HepG2 (cell line): ENCODE results near the gene BET1L. TPM values are rescaled to one million over a fixed set of nuclear protein-coding genes. Genes with fewer than 3 reads are reported as not detected.

Experiments used
- ATAC-seq: fragments of 200-7000 bp; cut with Tn5 transposase; 3 replicates; pipeline ENCODE4 v1.9.1; 2020; ENCODE audit warnings: mild to moderate bottlenecking, moderate library complexity
- BruUV-seq: library from RNA; stranded (reverse); fragments of 400-500 nt; replicated peaks from 2 replicates; lab custom pipeline; 2021; lab: Mats Ljungman, UMichigan
- CTCF ChIA-PET: fragments of 300-600 bp; formaldehyde crosslinking; extraction: SDS; loops from one replicate; lab custom pipeline; 2021; ENCODE audit warnings: low total read pairs, inconsistent platforms, low intra/inter-chr PET ratio; lab: Yijun Ruan, JAX
- POLR2A ChIA-PET: fragments of 350-600 bp; sonication (Branson Sonifier 250); formaldehyde crosslinking; loops from one replicate; lab custom pipeline; 2020; ENCODE audit warnings: antibody characterized with exemption, inconsistent platforms; lab: Yijun Ruan, JAX
- DNase-seq: peaks from one replicate; pipeline ENCODE4 v3.0.0-alpha.2; 2015; ENCODE audit warnings: low spot score
- FAIRE-seq: peaks from 3 replicates; lab custom pipeline; 2011; peaks lifted over from hg19 to GRCh38; lab: Jason Lieb, UNC
- H2AFZ ChIP-seq: one replicate; pipeline ENCODE4 v1.6.1; 2011; ENCODE audit warnings: low read length, inconsistent platforms
- H3K27ac ChIP-seq: fragments of 300-600 bp; 3 replicates; pipeline ENCODE4 v1.8.0; 2011; ENCODE audit warnings: mixed run types, mild to moderate bottlenecking, mixed read lengths, low read length, inconsistent platforms; ENCODE audit not compliant: insufficient read depth; ENCODE audit errors: extremely low read length
- H3K27me3 ChIP-seq, 2 experiments: fragments of 200-600 bp in 1 of 2; 2 replicates in 1 of 2; 3 replicates in 1 of 2; pipeline versions ENCODE4 v1.6.0 to v1.8.0; 2011; ENCODE audit warnings: low read length in 2 of 2, mild to moderate bottlenecking in 2 of 2, moderate library complexity in 2 of 2, inconsistent platforms in 1 of 2; ENCODE audit not compliant: insufficient read depth in 2 of 2, control insufficient read depth in 1 of 2
- H3K36me3 ChIP-seq, 2 experiments: fragments of 200-600 bp in 1 of 2; replicated peaks in 1 of 2; 2 replicates in 1 of 2; 3 replicates in 1 of 2; pipeline versions ENCODE4 v1.5.1 to v1.8.0; 2011; ENCODE audit warnings: low read length in 2 of 2, inconsistent platforms in 1 of 2; ENCODE audit not compliant: insufficient read depth in 2 of 2, control insufficient read depth in 1 of 2
- H3K4me1 ChIP-seq: 2 replicates; pipeline ENCODE4 v1.5.1; 2012; ENCODE audit warnings: low read length, inconsistent platforms; ENCODE audit not compliant: insufficient read depth
- H3K4me2 ChIP-seq: 2 replicates; pipeline ENCODE4 v1.6.0; 2011; ENCODE audit warnings: low read depth, low read length, inconsistent platforms
- H3K4me3 ChIP-seq, 3 experiments: fragments of 200-600 bp in 1 of 3; sonication (generic), shearing (Covaris generic) in 1 of 3; replicated peaks in 1 of 3; 2 replicates each; pipeline ENCODE4 v1.5.1; 2011 to 2016; ENCODE audit warnings: low read length in 3 of 3, inconsistent platforms in 2 of 3, low read depth in 2 of 3, mild to moderate bottlenecking in 2 of 3, control low read depth in 1 of 3, mixed read lengths in 1 of 3; ENCODE audit not compliant: insufficient read depth in 1 of 3
- H3K79me2 ChIP-seq: one replicate; pipeline ENCODE4 v1.6.1; 2011; ENCODE audit warnings: low read length, inconsistent platforms; ENCODE audit not compliant: insufficient read depth
- H3K9ac ChIP-seq: 2 replicates; pipeline ENCODE4 v1.6.0; 2011; ENCODE audit warnings: mild to moderate bottlenecking, low read depth, low read length, inconsistent platforms; ENCODE audit not compliant: insufficient read depth
- H3K9me3 ChIP-seq: 2 replicates; pipeline ENCODE4 v1.5.1; 2012; ENCODE audit warnings: mild to moderate bottlenecking, low read length
- H4K20me1 ChIP-seq: 2 replicates; pipeline ENCODE4 v1.6.0; 2011; ENCODE audit warnings: inconsistent platforms, mild to moderate bottlenecking, low read length, moderate library complexity; ENCODE audit not compliant: insufficient read depth
- ETV5 ChIP-seq: IDR thresholded peaks from 2 replicates; pipeline ENCODE4 v1.6.1; 2018; ENCODE audit warnings: missing biosample characterization, missing genetic modification reagents, inconsistent platforms, borderline replicate concordance
- FOSL1 ChIP-seq: sonication (generic); formaldehyde crosslinking; IDR thresholded peaks from 2 replicates; pipeline ENCODE4 v1.9.0; 2021; ENCODE audit warnings: missing genetic modification reagents, borderline replicate concordance
- FUBP1 ChIP-seq: sonication (generic); formaldehyde crosslinking; IDR thresholded peaks from 2 replicates; pipeline ENCODE4 v1.5.1; 2020; ENCODE audit warnings: missing genetic modification reagents, mild to moderate bottlenecking, borderline replicate concordance
- JUN ChIP-seq: sonication (generic); formaldehyde crosslinking; IDR thresholded peaks from 2 replicates; pipeline ENCODE4 v1.4.0; 2020; ENCODE audit warnings: mild to moderate bottlenecking, missing genetic modification reagents
- MXI1 ChIP-seq: IDR thresholded peaks from 3 replicates; pipeline ENCODE4 v1.6.1; 2012; ENCODE audit warnings: low read depth, low read length, inconsistent platforms, borderline replicate concordance
- NFE2L1 ChIP-seq: sonication (generic); formaldehyde crosslinking; IDR thresholded peaks from 2 replicates; pipeline ENCODE4 v1.4.0; 2020; ENCODE audit warnings: missing genetic modification reagents, mild to moderate bottlenecking, borderline replicate concordance
- PRDM15 ChIP-seq: sonication (generic); formaldehyde crosslinking; IDR thresholded peaks from 2 replicates; pipeline ENCODE4 v1.4.0; 2020; ENCODE audit warnings: missing genetic modification reagents
- SMAD9 ChIP-seq: sonication (generic); formaldehyde crosslinking; IDR thresholded peaks from 2 replicates; pipeline ENCODE4 v1.5.1; 2020; ENCODE audit warnings: mild to moderate bottlenecking, missing genetic modification reagents
- SRSF9 ChIP-seq: fragments of 200-400 bp; formaldehyde crosslinking; IDR thresholded peaks from 2 replicates; pipeline ENCODE4 v1.6.1; 2018; ENCODE audit warnings: borderline replicate concordance, mild to moderate bottlenecking, low read depth, low read length; ENCODE audit not compliant: insufficient read depth, poor library complexity, severe bottlenecking
- ZKSCAN1 ChIP-seq: fragments of 150-350 bp; IDR thresholded peaks from 2 replicates; pipeline ENCODE4 v1.6.1; 2014; ENCODE audit warnings: low read length
- ZNF234 ChIP-seq: sonication (generic); formaldehyde crosslinking; conservative IDR thresholded peaks from 2 replicates; pipeline ENCODE4 v1.5.1; 2020; ENCODE audit warnings: mild to moderate bottlenecking, missing genetic modification reagents
- ZNF512 ChIP-seq: sonication (generic); formaldehyde crosslinking; IDR thresholded peaks from 2 replicates; pipeline ENCODE4 v1.4.0; 2020; ENCODE audit warnings: mild to moderate bottlenecking, missing genetic modification reagents
- ZNF556 ChIP-seq: sonication (generic); formaldehyde crosslinking; IDR thresholded peaks from 2 replicates; pipeline ENCODE4 v1.4.0; 2020; ENCODE audit warnings: mild to moderate bottlenecking, missing genetic modification reagents, borderline replicate concordance
- ZSCAN12 ChIP-seq: sonication (generic); formaldehyde crosslinking; IDR thresholded peaks from 2 replicates; pipeline ENCODE4 v1.9.0; 2021; ENCODE audit warnings: mild to moderate bottlenecking, missing genetic modification reagents
- ZSCAN5A ChIP-seq: sonication (generic); formaldehyde crosslinking; IDR thresholded peaks from 2 replicates; pipeline ENCODE4 v1.8.0; 2022; ENCODE audit warnings: mild to moderate bottlenecking, missing genetic modification reagents, borderline replicate concordance
- WGBS: methylation state at CpG from one replicate; pipeline ENCODE4 v1.1.6; 2017; ENCODE audit warnings: low lambda C conversion rate; 5-methylcytosine and 5-hydroxymethylcytosine counted together
- in situ Hi-C: cut with HindIII; loops from 2 replicates; pipeline ENCODE4 v1.10.0; 2017; ENCODE audit warnings: low pct_unique_long_range_greater_than_20kb; ENCODE audit not compliant: extremely low pct_ligation_motif_present
- intact Hi-C: fragments of 100-400 bp; cut with micrococcal nuclease; formaldehyde crosslinking; loops from one replicate; pipeline ENCODE4 v1.10.0; 2022; ENCODE audit not compliant: unreplicated experiment
- polyA plus RNA-seq, 8 experiments: library from polyadenylated mRNA; depleted of rRNA in 3 of 8; stranded (reverse) in 7 of 8; unstranded in 1 of 8; fragments of >200 nt; fragmentation: Illumina TruSeq in 4 of 8; extraction: Trizol in 4 of 8; gene quantifications; 2 replicates each; pipeline versions ENCODE4 v1.2.1 to v1.2.3, GENCODE V29; 2011 to 2016; ENCODE audit warnings: low read depth in 4 of 8, missing spikeins in 1 of 8, mixed read lengths in 1 of 8; ENCODE audit not compliant: insufficient read depth in 1 of 8
- total RNA-seq, 5 experiments: library from RNA; depleted of rRNA; stranded (reverse); fragments of >200 nt; fragmentation: Illumina TruSeq; extraction: Trizol; gene quantifications; 2 replicates each; pipeline ENCODE4 v1.2.3, GENCODE V29; 2016; ENCODE audit warnings: low read depth in 1 of 5

Gene BET1L
- total and polyA plus RNA-seq, 2 of the 13 experiments (the other 11 are each of a cell fraction or from before 2014, with no cell fraction given) = 26.2 to 59.6 TPM

GRCh38 chr11:207863-208180 is 623 bp upstream of the BET1L start:
- BruUV-seq = TSS peak; percentile 86
- TF ChIP-seq PRDM15 = no peak
- 0 out of 2 replicates have a peak, but pooled peaks have one; percentile 7 for TF ChIP-seq ZNF234 (CRISPR knock-in tag)
- TF ChIP-seq ZSCAN5A (CRISPR knock-in tag) = 0 out of 2 replicates have a peak, but pooled peaks have one; percentile 19
- TF ChIP-seq ZSCAN12 = no peak
- no peak for TF ChIP-seq FUBP1 (CRISPR knock-in tag)
- TF ChIP-seq FOSL1 (CRISPR knock-in tag) = no peak
- no peak for TF ChIP-seq MXI1
- TF ChIP-seq JUN (CRISPR knock-in tag) = no peak
- TF ChIP-seq SRSF9 = no peak
- TF ChIP-seq ZNF556 (CRISPR knock-in tag) = no peak
- no peak for TF ChIP-seq ZKSCAN1
- TF ChIP-seq NFE2L1 (CRISPR knock-in tag) = peak; percentile 15; the same call in 1 of the 2 replicates
- no peak for TF ChIP-seq SMAD9 (CRISPR knock-in tag)
- no peak for TF ChIP-seq ETV5
- no peak for TF ChIP-seq ZNF512 (CRISPR knock-in tag)

More at GRCh38 chr11:207863-208180, 623 bp upstream of the BET1L start:
- Histone ChIP-seq H3K4me3 (peak overlapping the region; percentile 75 to 90 (median 89)), H2AFZ (no peak overlapping the region), H3K79me2 (peaks cover 46% of the 10 kb centered on the region), H3K4me2 (peak overlapping the region; percentile 97), H3K27me3 (no peaks in the 10 kb centered on the region; a peak in 1 of 5 replicates), H4K20me1 (peaks cover 7% of the 10 kb centered on the region; the same call in 1 of the 2 replicates), H3K9me3 (no peaks in the 10 kb centered on the region), H3K4me1 (peaks cover 36% of the 10 kb centered on the region), H3K9ac (peak overlapping the region; percentile 100), H3K36me3 (peaks cover 27 to 56% of the 10 kb centered on the region in 2 experiments), H3K27ac (peak overlapping the region; percentile 96)
- intact Hi-C loops = loop anchor here (2.0 kb wide), 1 partner anchor 29 kb away; the partner anchor contains the start of genes PSMD13 and SIRT3
- CTCF ChIA-PET = no interaction called here
- POLR2A ChIA-PET = interaction anchor here (0.8 to 3.9 kb wide), 17 partner anchors 9 to 299 kb away, joined by 3 to 41 read pairs (median 5); partner anchors contain the start of genes IFITM2, RNH1 and SIRT3
- DNase-seq (peak; percentile 21), FAIRE-seq (no peak), ATAC-seq (peak; percentile 23)
- under 1% methylated on average over 24 of the region's 27 CpGs for WGBS
- in situ Hi-C loops = no loop called here
